Neural crest cell (in vitro differentiated cells): ENCODE data around the gene SREK1. TPM values are rescaled to one million over a fixed set of nuclear protein-coding genes. Genes with fewer than 3 reads are reported as not detected.

Source experiments
- DNase-seq: peaks from one replicate; pipeline ENCODE4 v3.0.0; 2021; ENCODE audit warnings: low read depth, mixed read lengths, low spot score
- H3K27ac Mint-ChIP-seq: one replicate; pipeline ENCODE4 v1.8.0; 2021; ENCODE audit warnings: mild to moderate bottlenecking, mixed read lengths; ENCODE audit not compliant: unreplicated experiment
- H3K27me3 Mint-ChIP-seq: 2 replicates; pipeline ENCODE4 v1.8.0; 2021; ENCODE audit warnings: low read depth, mild to moderate bottlenecking, mixed read lengths
- H3K36me3 Mint-ChIP-seq: 2 replicates; pipeline ENCODE4 v1.8.0; 2021; ENCODE audit warnings: low read depth, mild to moderate bottlenecking, mixed read lengths
- H3K4me1 Mint-ChIP-seq: 2 replicates; pipeline ENCODE4 v1.8.0; 2021; ENCODE audit warnings: mixed read lengths
- H3K4me3 Mint-ChIP-seq: one replicate; pipeline ENCODE4 v1.8.0; 2021; ENCODE audit warnings: mild to moderate bottlenecking, mixed read lengths
- H3K9me3 Mint-ChIP-seq: 2 replicates; pipeline ENCODE4 v1.8.0; 2021; ENCODE audit warnings: mixed read lengths
- total RNA-seq: library from RNA; stranded (reverse); gene quantifications from 2 replicates; pipeline ENCODE4 v1.2.1, GENCODE V29; 2021
- TF ChIP-seq, protein P1 (sequence below): fragments of 200-600 bp; sonication (generic); conservative IDR thresholded peaks from 2 replicates; pipeline ENCODE4 v1.5.0; 2021; ENCODE audit warnings: antibody characterized with exemption, mild to moderate bottlenecking

SREK1 gene
- total RNA-seq, 1 donor from 2014 or later: 91.1 TPM

DNA sequence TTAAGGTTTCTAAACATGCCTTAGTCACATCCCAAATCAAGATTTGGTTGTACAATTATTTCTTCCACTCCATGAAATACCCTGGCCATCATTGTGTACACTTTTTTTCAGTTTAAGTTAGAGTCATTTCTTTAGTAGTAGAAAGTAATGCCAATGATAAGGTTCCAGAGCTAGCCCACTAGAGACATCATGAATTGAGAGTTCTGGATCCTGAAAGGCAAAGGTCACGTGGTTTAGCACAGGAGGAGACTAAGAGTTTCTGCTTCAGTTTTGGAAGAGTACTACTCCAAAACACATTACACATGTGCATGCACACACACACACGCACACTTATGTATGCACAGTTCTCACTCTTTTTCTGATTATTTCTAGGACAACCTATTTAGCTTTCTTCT is 4.8 kb upstream of the SREK1 start:
- no peak overlapping the region for H3K4me3 Mint-ChIP-seq
- no peak for DNase-seq

DNA sequence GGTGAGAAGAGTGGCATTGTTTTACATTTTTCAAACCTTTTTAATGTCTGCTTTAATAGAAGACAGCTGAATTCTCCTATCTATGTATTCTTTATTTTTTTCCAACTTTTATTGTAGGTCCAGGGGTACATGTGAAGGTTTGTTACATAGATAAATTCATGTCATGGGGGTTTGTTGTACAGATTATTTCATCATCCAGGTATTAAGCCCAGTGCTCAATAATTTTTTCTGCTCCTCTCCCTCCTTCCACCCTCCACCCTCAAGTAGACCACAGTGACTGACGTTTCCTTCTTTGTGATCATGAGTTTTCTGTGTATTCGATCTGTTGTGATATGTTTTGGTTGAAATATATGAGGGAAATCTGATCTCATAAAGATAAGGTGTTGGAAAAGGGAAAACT is 1.7 kb upstream of the SREK1 start:
- H3K4me3 Mint-ChIP-seq: peak overlapping the region; percentile 77
- H3K27me3 Mint-ChIP-seq: peaks cover 12% of the 10 kb centered on the region
- H3K36me3 Mint-ChIP-seq: no peaks in the 10 kb centered on the region
- no peaks in the 10 kb centered on the region for H3K9me3 Mint-ChIP-seq
- H3K4me1 Mint-ChIP-seq: peaks cover 27% of the 10 kb centered on the region
- TF ChIP-seq, protein P1, sequence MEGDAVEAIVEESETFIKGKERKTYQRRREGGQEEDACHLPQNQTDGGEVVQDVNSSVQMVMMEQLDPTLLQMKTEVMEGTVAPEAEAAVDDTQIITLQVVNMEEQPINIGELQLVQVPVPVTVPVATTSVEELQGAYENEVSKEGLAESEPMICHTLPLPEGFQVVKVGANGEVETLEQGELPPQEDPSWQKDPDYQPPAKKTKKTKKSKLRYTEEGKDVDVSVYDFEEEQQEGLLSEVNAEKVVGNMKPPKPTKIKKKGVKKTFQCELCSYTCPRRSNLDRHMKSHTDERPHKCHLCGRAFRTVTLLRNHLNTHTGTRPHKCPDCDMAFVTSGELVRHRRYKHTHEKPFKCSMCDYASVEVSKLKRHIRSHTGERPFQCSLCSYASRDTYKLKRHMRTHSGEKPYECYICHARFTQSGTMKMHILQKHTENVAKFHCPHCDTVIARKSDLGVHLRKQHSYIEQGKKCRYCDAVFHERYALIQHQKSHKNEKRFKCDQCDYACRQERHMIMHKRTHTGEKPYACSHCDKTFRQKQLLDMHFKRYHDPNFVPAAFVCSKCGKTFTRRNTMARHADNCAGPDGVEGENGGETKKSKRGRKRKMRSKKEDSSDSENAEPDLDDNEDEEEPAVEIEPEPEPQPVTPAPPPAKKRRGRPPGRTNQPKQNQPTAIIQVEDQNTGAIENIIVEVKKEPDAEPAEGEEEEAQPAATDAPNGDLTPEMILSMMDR: no peak
- no peak for DNase-seq
- H3K27ac Mint-ChIP-seq: no peak overlapping the region

More for the DNA sequence above, 4.8 kb upstream of the SREK1 start:
- TF ChIP-seq, protein P1: no peak
- H3K4me1 Mint-ChIP-seq: peaks cover 7% of the 10 kb centered on the region
- no peaks in the 10 kb centered on the region for H3K36me3 Mint-ChIP-seq
- H3K27ac Mint-ChIP-seq: no peak overlapping the region
- H3K27me3 Mint-ChIP-seq: peaks cover 14% of the 10 kb centered on the region
- no peaks in the 10 kb centered on the region for H3K9me3 Mint-ChIP-seq

DNA sequence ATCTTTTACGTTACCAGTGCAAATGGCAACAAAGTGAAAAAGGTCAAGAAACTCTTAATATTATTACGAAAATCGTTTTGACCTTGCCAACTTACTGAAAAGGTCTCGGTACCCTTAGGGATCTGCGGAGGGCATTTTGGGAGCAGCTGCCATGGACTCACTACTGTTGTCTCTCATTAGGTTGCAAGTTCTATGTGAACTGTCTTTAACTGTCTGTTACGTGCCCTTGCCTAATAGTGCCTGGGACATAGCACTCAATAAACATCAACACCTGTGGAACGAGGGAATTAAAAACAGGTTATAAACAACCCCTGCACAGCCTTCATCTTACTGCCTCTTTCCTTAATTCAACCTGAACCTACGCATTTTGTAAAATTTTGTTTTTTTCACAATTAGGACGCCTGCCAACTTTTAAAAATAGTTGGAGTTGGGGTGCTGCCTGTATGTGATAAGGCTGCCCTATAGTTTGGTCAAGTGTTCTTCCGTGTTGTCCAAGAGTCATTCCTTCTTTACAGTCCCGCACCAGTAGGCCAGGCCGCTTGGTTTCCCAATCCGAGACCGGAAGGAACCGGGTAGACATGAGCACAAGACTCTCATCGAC is 527 bp upstream of the SREK1 start:
- H3K4me3 Mint-ChIP-seq: peak overlapping the region; percentile 99
- no peaks in the 10 kb centered on the region for H3K9me3 Mint-ChIP-seq
- H3K27ac Mint-ChIP-seq: peak overlapping the region; percentile 100
- peaks cover 33% of the 10 kb centered on the region for H3K4me1 Mint-ChIP-seq
- H3K36me3 Mint-ChIP-seq: no peaks in the 10 kb centered on the region
- TF ChIP-seq, protein P1: no peak
- H3K27me3 Mint-ChIP-seq: peaks cover 12% of the 10 kb centered on the region
- no peak for DNase-seq

DNA sequence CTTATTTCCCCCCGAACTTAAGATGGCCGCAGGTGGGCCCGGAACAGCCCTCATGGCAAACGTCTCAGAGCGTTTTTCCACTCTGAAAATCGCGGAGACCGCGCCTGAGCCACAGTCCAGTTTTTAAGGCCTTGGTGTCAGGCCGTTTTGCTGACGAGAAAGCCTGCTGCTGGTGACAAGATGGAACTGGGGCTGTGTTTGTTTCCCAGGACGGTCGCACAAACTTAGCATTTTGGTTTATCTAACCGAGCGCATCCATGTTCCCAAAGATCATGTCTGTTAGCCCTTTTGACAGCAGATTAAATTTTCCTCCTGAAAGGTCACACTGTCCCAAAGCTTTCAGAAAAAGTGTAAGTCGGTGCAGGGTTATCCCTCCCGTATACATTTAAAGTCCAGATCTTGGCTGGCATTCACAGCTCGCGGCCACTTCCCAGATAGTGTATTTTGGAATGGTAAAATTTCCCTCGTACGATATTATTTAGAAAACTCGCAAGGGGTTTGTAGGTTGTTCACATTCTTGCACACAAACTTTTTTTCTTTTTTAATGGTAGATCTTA is 812 bp downstream of the SREK1 start:
- peak overlapping the region; percentile 100 for H3K27ac Mint-ChIP-seq
- TF ChIP-seq, protein P1: no peak
- peaks cover 34% of the 10 kb centered on the region for H3K4me1 Mint-ChIP-seq
- H3K4me3 Mint-ChIP-seq: peak overlapping the region; percentile 99
- DNase-seq: no peak
- H3K36me3 Mint-ChIP-seq: peaks cover 5% of the 10 kb centered on the region
- H3K27me3 Mint-ChIP-seq: peaks cover 9% of the 10 kb centered on the region
- peaks cover 1% of the 10 kb centered on the region for H3K9me3 Mint-ChIP-seq

DNA sequence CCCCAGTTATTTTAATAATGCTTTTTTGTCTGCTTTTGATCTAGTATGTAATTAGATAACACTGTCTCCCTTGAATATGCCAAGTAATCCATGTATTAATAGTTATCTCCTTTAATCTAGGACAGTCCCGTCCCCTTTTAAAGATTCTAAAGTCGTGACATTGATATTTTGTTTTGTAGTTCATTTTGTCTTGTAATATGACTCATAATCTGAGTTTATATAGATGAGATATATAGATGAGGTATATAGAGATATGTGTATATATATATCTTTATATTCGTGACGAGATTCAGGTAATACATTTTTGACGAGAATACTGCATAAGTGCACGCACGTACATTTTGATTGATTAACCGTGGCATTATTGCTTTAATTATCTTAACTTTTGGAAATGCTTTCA is 1.6 kb downstream of the SREK1 start:
- H3K4me3 Mint-ChIP-seq: peak overlapping the region; percentile 99
- H3K36me3 Mint-ChIP-seq: peaks cover 12% of the 10 kb centered on the region
- peaks cover 9% of the 10 kb centered on the region for H3K27me3 Mint-ChIP-seq
- peaks cover 41% of the 10 kb centered on the region for H3K4me1 Mint-ChIP-seq
- peaks cover 8% of the 10 kb centered on the region for H3K9me3 Mint-ChIP-seq
- TF ChIP-seq, protein P1: no peak
- H3K27ac Mint-ChIP-seq: peak overlapping the region; percentile 80
- DNase-seq: no peak
